Adrenal gland (tissue), 5 donors: Measurements from ENCODE around the gene SLC39A9.

ENCODE experiments used
- POLR2A ChIP-seq, 2 donors: fragments of 450-650 bp; IDR thresholded peaks; one replicate each; pipeline ENCODE4 v1.6.1; 2017; ENCODE audit warnings: antibody characterized with exemption in 2 of 2, mild to moderate bottlenecking in 2 of 2, moderate library complexity in 1 of 2
- TF ChIP-seq, protein P1 (sequence below), 6 experiments: fragments of 450-650 bp in 4 of 6; fragments of 200-600 bp in 2 of 6; sonication (generic) in 1 of 6; IDR thresholded peaks; 1 replicate in 5 of 6; 2 replicates in 1 of 6; pipeline versions ENCODE4 v1.5.1 to v1.8.0; 2016 to 2021; ENCODE audit warnings: antibody characterized with exemption in 6 of 6, mild to moderate bottlenecking in 2 of 6, moderate library complexity in 1 of 6
- donor health status: DM: no; HTN: no; CAD: no.

DNA sequence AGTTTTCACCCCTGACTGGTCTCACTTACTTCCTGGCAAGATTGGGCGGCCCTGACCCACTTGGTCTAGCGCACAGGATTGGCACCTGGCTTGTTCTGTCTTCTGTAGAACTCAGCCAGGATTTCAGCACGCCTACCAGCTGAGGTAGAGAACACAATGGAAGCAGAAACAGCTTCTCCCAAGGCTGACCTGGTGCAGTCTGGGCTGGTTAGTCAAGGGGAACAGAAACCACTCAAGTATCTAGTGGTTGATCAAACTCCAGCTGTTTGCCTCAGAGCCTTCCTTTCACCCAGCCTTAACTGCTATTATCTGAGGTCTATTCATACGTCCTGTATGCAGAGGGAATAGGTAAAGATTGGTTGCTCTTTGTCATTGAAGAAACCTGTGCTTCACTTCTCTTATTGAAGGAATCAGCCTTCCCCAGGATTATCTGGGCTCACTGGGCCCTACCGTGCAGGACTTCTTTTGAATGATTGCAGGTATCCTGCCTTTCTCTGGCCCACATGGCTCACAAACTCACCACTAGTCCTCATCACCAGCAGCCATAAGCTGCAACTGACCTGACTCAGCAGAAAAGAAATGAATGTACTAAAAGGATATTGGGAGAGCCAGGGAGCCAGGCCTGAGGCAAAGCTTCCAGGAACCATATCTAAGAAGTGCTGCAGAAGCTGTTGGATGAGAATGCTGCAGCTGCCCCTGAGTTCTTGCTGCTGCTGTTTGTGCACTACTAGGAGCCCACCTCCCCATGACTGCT, 83.5 kb downstream of the SLC39A9 start:
- TF ChIP-seq, protein P1, sequence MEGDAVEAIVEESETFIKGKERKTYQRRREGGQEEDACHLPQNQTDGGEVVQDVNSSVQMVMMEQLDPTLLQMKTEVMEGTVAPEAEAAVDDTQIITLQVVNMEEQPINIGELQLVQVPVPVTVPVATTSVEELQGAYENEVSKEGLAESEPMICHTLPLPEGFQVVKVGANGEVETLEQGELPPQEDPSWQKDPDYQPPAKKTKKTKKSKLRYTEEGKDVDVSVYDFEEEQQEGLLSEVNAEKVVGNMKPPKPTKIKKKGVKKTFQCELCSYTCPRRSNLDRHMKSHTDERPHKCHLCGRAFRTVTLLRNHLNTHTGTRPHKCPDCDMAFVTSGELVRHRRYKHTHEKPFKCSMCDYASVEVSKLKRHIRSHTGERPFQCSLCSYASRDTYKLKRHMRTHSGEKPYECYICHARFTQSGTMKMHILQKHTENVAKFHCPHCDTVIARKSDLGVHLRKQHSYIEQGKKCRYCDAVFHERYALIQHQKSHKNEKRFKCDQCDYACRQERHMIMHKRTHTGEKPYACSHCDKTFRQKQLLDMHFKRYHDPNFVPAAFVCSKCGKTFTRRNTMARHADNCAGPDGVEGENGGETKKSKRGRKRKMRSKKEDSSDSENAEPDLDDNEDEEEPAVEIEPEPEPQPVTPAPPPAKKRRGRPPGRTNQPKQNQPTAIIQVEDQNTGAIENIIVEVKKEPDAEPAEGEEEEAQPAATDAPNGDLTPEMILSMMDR (IDR thresholded peaks at IDR 0.05): no peak
- no peak for TF ChIP-seq POLR2A (IDR thresholded peaks at IDR 0.05)
